SK-N-SH treated with all-trans-retinoic acid at 6 μM for 48 hours (cell line): Measurements from ENCODE around the gene B4GALT6.

ENCODE experiments used
- ARNTL ChIP-seq: fragments of 450-650 bp; formaldehyde crosslinking; IDR thresholded peaks from 2 replicates; pipeline ENCODE4 v1.5.0; 2020; ENCODE audit warnings: low read depth, mild to moderate bottlenecking, moderate library complexity, borderline replicate concordance
- PATZ1 ChIP-seq: fragments of 250-450 bp; sonication (Bioruptor Pico); IDR thresholded peaks from 2 replicates; pipeline ENCODE4 v1.8.0; 2020; ENCODE audit warnings: mild to moderate bottlenecking, moderate library complexity, borderline replicate concordance
- SNAI2 ChIP-seq: fragments of 250-450 bp; sonication (Bioruptor Pico); IDR thresholded peaks from 2 replicates; pipeline ENCODE4 v1.5.0; 2020; ENCODE audit warnings: mild to moderate bottlenecking, moderate library complexity
- TCF4 ChIP-seq: fragments of 250-450 bp; sonication (Bioruptor Pico); IDR thresholded peaks from 2 replicates; pipeline ENCODE4 v1.8.0; 2021; ENCODE audit warnings: mild to moderate bottlenecking, moderate library complexity, borderline replicate concordance
- ZNF565 ChIP-seq: fragments of 450-650 bp; formaldehyde crosslinking; conservative IDR thresholded peaks from 2 replicates; pipeline ENCODE4 v1.5.0; 2020; ENCODE audit warnings: low read depth, mild to moderate bottlenecking, moderate library complexity
- TF ChIP-seq, protein P1 (sequence below): fragments of 250-450 bp; sonication (Bioruptor Pico); IDR thresholded peaks from 2 replicates; pipeline ENCODE4 v1.5.1; 2021; ENCODE audit warnings: mild to moderate bottlenecking, moderate library complexity

DNA sequence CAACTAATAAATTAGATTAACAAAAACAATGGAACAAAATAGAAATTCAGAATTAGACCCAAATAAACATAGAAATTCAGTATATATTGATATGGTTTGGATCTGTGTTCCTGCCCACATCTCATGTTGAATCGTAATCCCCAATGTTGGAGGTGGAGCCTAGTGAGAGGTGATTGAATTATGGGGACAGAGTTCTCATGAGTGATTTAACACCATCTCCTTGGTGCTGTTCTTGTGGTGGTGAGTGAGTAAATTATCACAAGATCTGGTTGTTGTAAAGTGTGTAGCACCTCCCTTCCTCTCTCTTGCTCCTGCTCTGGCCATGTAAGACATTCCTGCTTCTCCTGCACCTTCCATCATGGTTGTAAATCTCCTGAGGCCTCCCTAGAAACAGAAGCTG lies 16.6 kb upstream of the B4GALT6 start:
- TF ChIP-seq PATZ1: no peak
- no peak for TF ChIP-seq SNAI2 (CRISPR knock-in tag)
- TF ChIP-seq, protein P1, sequence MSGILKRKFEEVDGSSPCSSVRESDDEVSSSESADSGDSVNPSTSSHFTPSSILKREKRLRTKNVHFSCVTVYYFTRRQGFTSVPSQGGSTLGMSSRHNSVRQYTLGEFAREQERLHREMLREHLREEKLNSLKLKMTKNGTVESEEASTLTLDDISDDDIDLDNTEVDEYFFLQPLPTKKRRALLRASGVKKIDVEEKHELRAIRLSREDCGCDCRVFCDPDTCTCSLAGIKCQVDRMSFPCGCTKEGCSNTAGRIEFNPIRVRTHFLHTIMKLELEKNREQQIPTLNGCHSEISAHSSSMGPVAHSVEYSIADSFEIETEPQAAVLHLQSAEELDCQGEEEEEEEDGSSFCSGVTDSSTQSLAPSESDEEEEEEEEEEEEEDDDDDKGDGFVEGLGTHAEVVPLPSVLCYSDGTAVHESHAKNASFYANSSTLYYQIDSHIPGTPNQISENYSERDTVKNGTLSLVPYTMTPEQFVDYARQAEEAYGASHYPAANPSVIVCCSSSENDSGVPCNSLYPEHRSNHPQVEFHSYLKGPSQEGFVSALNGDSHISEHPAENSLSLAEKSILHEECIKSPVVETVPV (CRISPR knock-in tag): no peak
- TF ChIP-seq TCF4 (CRISPR knock-in tag): no peak
- no peak for TF ChIP-seq ARNTL
- TF ChIP-seq ZNF565 (CRISPR knock-in tag): no peak
